HG03025 (cell line): ENCODE data around the gene CPB1.
"Not testable (repeated sequence)": the region's sequence is repeated elsewhere in the genome, so short reads cannot be mapped to it uniquely, and the experiment has no call there.

Experiments used
- ATAC-seq: cut with Tn5 transposase; IDR thresholded peaks from one replicate; pipeline ENCODE4 v1.9.1; 2021; ENCODE audit warnings: mild to moderate bottlenecking, moderate library complexity; ENCODE audit not compliant: unreplicated experiment, low FRiP score

CPB1 gene

DNA sequence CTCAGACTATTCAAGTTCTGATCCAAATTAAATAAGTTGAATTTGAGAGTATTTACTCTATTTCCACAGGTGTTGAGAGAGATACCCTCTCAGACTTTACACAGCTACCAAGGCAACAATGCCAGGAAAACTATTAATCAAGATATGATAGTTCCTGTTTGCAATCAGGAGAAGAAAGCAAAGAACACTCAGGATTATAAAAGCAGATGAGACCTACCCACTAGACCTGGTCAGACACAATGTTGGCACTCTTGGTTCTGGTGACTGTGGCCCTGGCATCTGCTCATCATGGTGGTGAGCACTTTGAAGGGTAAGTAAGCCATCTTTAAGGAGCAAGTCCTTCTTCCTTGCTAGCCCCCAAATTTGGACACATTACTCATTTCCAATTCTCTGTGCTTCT lies at the start of gene CPB1:
Gene CPB1, plus strand, starts transcription at position 227 of the 400 bp plus-strand sequence. Its CDS starts 13 bp downstream, at position 240.
- ATAC-seq = no peak

DNA sequence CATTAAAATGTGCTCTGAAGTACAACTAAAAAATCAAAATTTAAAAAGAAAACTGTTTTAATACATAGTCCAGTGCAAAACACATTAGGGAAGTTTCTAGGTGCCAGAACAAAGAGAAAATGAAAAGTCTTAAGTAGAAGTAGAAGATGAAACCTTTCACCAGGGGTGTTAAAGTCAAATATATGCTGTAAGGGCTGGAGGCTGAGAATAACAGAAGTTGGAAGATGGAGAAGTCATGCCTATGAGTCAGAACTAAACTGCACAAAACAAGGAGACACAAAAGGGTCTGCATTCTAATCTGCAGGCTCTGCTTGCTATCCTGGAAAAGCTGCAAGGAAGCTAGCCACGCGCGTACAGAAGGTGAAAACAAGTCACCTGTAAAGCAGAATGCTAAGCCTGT lies 48.7 kb upstream of the CPB1 start:
- ATAC-seq = no peak

DNA sequence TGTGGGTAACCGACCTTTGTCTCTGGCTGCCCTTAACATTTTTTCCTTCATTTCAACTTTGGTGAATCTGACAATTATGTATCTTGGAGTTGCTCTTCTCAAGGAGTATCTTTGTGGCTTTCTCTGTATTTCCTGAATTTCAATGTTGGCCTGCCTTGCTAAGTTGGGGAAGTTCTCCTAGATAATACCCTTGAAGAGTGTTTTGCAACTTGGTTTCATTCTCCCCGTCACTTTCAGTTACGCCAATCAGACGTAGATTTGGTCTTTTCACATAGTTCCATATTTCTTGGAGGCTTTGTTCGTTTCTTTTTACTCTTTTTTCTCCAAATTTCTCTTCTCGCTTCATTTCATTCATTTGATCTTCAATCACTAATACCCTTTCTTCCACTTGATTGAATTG lies 42.6 kb upstream of the CPB1 start:
- ATAC-seq = not testable (repeated sequence)

DNA sequence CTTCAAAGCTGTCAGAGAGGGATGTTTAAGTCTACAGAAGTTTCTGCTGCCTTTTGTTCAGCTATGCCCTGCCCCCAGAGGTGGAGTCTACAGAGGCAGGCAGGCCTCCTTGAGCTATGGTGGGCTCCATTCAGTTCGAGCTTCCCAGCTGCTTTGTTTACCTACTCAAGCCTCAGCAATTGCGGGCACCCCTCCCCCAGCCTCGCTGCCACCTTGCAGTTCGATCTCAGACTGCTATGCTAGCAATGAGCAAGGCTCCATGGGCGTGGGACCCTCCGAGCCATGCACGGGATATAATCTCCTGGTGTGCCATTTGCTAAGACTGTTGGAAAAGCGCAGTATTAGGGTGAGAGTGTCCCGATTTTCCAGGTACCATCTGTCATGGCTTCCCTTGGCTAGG lies 41.5 kb upstream of the CPB1 start:
- ATAC-seq = not testable (repeated sequence)

DNA sequence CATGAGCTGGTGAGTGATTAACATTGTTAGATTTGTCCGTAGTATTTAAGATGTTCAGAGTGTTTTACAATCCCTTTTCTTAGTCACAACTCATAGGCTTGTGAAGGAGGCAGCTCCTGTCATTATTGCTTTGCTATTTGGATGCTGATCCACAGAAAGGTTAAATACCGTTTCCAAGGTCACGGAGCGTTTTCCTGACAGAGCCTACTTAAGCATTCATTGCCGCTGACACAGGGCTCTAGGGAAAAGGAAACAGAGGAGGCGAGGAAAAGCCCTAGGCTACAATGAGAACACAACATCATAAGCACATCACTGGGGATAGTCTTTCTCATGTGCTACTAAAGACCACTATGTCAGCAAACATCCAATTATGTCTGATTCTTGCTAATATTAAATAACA lies 38.5 kb upstream of the CPB1 start:
- no peak for ATAC-seq

DNA sequence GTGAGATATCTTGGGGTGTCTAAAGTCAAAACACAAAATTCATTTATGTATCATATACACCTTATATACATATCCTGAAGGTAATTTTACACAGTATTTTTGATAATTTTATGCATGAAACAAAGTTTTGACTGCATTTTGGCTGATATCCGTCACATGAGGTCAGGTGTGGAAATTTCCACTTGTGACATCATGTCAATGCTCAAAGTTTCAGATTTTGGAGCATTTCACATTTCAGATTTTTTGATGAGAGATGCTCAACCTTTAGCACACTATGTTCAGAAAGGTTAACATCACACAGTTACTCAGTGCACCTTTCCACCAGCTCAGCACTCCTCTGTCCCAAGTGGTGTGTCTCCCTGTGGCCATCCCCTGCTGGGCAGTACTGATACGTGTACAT lies 37.7 kb upstream of the CPB1 start:
- no peak for ATAC-seq

DNA sequence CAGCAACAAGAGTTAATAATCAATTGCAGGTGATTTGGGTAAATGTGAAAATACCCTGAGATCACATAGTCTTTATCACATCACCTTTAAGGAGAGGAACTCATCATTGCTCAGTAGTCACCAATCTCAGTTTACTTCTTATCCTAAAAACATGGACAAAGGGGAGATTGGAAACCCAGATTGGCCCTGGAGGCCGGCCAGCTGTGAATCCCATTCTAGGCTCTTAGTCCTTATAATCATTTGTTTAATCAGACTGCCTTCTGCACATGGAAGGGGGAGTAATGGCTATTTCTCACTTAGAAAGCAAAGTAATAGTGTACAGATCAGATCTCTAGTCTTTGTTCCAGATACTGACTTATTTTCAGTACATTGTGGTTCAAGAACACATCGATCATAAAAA lies 37.2 kb upstream of the CPB1 start:
- no peak for ATAC-seq

DNA sequence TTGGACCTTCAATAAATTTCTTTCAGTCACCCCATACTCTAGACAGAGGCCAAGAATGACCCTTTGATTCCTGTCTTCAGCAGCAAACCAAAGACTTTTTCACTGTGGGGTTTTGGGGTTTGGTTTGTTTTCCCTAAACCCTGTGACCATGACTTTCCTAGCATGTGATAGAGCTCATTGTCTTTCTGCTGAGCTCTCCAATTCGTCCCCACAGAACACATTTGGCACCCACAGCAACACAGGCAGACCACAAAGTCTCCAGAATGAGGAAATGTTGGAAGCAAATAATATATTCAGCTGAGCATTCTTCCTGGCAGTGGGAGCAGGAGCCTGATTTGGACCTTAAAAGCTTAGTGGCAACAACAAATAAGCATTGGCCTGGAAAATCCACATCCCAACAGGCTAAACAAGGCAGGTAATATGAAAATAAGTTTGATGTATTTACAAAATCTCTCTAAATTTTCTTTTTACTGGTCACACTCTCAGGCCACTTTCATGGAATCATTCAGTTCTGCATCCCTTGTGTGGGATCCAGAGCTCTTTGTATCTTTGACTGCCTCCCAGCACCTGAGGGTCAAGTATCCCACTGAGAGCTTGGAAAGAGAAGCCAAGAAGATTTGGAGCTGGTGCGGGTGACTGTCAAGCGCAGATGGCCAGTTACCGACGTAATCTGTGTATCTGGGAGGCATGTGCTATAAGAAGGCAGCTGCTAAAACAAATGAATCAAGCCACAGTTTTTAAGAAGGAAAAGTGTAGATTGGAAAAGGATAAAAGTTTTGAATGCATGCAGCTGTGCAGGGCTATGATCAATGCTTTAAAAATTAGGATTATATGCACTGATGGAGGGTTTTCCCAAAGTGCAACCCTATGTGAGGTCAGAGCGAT lies 36.5 kb upstream of the CPB1 start:
- no peak for ATAC-seq

DNA sequence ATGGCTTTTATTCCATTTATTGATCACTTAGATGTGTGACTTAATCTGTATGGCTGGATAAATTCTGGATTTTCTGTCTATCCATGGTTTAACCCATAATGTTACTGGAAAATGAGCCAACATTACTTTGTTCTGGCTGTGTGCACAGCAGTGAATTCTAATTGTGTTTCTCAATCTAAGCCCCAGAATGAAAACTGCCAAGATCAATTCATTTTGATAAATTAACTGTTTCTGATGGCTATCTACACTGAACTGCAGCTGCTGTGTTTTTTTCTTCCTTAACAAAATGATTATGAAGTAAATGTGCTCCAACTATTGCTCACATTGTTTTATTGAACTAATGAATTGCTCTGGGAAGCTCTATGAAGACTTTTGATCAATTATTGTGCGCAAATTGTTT lies 35.7 kb upstream of the CPB1 start:
- ATAC-seq = no peak

DNA sequence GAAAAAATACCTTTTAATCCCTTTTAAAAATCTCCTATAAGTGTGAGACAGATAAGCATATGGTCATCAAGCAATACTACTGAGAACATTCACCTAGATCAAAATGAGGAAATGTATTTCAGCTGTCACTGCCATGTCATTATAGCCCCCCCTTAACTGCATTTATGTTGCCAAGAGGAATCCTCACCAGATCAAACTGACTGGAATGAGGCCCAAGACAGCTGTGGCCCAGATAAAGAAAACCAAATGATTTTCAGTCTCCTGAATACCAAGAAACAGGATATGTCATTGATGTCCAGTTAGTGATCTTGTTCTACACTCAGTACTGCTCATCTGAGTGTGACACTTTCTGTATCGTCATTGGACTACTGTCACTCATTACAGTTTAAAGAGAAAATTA lies 35.1 kb upstream of the CPB1 start:
- no peak for ATAC-seq

DNA sequence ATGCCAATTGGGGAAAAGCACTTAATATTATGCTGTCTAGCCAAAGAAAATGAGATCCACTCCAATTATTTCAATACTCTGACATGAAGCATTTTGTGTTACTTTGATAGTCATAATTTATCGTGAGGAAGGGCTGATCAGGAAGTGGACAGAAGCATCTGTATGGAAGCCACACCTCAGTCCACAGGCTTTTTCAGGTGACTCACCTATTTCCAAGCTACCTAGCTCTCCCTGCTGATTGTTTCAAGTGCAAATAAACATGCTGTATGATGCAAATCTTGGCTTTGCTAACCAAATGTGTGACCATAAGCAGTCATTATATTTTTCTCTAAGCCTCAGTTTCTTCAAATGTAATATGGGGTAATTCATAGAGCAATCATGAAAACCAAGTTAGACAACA lies 30.8 kb upstream of the CPB1 start:
- ATAC-seq = no peak

DNA sequence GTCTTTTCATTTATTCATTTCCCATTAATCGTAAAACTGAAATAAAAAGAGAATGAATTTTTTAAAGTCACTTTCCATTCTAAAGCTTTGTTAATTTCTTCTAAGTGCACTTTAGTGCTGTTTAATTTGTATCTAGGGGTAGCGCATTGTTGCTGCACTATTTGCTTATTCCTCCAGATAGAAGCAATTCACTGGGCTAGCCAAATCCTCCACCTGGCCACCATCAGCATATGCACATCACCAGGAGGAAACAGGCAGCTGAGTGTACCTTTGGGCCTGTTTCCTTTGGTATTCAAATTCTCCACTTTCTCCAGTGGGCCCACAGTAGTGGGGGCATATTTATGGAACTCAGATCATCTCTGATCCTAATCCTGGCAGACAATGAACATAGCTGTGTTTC lies 29.8 kb upstream of the CPB1 start:
- ATAC-seq = no peak

DNA sequence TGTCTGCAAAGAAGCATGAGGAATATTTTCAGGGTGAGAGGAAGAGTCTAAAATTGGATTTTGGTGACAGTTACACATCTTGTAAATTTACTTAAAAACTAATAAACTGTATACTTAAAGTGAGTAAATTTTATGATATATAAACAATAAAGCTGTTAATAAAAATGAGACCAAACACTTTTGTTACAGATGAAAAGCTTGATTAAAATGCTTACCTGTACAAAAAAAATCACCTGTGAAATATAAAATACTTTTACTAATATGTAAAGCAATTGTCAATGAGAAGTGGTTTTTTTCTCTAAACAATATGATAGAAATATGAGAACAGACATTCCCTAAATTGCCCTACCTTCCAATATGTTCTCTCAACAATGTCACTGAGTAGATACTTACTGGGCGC lies 27.2 kb upstream of the CPB1 start:
- ATAC-seq = no peak

DNA sequence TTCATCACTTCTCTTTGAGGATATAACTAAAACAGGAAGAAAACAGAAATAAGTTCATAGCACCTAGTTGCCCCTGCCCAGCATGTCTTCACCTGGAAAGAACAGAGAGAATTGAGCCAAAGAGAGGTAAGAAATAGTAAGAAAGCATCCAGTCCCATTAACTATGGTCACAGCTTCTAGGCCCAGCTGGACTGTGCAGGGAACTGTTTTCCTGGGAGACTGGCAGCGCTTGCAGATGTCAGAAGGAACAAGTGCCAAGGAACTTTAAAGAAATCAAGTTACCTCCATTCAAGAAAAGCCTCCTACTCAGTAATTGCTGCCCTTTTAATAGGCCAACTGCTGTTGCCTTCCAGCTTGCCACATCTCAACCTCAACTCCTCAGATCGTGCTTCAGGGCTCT lies 17.8 kb upstream of the CPB1 start:
- ATAC-seq = no peak

DNA sequence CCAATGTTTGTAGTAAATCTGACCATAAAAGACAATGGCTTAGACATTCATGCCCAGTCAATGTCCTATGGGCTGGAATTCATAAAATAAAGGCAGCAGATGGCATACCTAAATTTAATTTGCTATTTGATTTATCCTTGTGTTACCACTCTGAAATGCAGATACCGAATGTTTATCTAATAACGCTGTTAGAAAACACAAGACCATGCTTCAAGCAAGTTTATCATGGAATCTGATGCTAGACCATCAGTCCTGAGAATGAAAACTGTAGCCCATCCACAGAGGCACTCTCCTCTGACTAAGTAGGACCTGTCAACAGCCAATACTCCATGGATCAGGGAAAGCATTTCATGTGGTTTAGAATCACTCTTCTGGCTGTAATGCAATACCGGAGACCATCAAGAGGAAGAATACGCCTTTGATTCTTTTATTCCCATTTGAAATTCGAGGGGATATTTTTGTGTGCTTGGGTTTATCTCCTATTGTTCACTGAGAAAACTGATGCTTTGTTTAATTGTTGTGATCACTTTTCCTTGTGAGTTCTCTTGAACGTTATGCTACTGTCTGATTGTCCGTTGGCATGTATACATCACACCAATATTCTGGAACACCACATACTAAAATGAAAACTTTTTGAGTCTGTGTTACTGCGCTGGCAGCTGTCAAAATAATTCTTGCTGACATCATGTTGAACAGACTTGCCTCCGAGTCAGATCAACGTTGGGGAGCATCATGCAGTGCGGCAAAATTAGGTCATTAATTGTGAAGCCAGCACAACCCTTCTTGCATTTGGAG lies 12.1 kb upstream of the CPB1 start:
- ATAC-seq = no peak

DNA sequence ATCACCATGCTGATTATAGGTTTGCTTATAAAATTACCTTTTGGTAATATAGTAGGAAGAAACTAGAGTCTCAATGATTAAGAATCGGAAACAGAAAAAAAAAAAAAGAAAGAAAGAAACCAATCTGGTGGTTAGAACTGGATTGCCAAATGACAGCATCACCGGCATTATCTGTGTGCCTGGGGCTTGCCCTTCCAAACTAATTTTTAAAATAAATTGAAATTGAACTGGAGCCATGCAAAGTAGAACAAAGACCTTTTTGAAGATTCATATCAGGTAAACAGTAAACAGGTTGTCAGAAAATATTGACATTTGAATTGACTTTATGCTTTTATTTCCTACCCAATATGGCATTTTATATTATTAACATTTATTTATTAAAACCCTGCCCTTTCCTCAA lies 11.2 kb upstream of the CPB1 start:
- no peak for ATAC-seq

DNA sequence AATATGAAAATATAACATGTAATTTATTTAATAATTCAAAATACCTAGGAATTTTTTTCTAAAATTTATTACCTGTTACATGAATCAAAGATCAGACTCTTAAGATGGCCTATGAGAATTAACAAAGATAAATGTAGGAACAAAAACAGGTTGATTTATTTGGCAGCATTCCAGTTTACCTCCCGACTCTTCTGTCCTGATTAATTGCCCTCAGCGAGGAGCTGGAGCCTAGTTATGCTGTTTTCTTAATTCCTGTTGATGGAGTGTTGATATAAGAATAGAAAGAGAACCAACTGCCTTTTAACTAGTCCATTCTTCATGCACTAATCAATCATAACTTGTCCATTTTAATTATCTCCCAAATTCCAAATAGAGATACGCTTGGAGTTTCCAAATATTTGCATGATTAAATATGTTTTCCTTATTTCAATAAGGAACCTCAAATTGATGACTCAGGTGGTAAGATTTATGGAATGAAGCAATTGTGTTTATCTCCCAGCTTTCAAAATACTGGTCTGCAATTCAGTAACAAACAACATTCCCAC lies 10.6 kb upstream of the CPB1 start:
- ATAC-seq = no peak

DNA sequence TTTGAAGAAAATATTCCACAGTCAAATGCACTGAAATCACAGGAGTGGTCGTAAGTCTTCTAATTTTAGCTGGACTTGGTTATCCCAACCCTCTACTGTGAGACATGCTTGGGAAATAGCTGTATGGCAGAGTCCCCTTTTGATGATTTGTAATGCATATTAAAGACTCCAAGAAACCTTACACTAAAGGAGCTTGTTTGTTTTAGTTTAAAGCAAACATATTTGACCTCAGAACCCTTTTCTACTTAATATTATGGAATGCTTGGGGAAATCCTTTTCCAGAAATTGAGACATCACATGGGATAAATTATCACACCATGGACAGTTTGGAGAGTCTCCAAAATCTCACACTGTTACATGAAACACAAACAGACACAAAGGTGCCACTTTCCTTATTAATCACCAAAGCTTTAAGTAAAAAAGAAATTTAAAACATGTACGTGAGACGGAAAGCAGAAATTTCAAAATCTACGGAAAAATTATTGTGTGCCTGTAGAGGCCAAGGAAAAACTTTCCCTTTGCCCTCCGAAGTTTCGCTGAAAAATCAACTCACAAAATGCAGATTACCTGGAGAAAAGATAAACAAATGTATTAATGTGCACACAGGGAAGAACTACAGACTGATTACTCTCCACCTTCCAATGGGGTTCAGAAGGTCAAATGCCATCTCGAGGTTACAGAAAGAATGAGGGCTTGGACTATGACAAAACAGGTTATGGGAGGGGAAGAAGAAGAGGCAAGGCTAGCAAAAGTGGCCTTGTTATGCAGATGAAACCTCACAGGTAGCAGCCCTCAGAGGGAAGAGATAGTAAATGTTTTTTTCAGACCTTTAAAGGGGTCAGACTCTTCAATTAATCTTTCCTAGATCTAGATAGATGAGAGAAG lies 7.0 kb upstream of the CPB1 start:
- no peak for ATAC-seq

DNA sequence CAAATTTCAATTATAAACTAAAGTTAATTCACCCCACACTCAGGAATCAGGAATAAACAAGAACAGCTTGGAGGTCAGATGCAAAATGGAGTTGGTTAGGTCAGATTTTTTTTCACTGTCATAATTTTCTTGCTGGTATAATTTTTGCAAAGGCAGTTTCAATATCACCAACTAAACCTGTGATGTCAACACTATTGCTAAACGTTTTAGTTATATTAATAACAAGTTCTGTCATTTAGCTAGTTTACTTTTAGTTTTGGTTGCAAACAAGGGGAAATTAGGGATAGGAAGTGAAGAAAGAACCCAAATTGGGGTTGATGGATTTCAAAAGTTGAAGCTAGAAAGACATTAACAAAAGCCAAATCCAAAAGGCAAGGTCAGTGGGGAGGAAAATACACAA lies 4.6 kb upstream of the CPB1 start:
- no peak for ATAC-seq

DNA sequence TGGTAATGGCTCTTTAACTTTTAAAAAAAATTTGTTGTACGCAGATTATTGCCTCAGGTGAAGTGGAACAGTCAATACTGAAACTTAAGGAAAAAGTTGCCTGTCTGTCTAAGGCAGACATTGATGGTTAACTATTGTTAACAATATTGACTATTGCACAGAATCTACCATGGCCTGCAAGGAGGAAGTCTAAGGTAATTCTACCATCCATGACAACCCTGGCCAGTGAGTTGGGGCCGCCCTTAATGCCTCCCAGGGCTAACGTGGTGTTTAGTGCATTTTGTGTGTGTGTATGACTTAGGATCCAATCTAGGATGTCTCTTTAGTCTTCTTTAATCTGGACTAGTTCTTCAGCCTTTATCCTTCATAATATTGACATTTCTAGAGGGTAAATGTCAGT lies 2.1 kb upstream of the CPB1 start:
- no peak for ATAC-seq
